A673 (cell line): ENCODE measurements around the gene KIF26B.

Experiments
- CTCF ChIP-seq: fragments of 300-800, 200-600 bp; sonication (generic); conservative IDR thresholded peaks from 2 replicates; pipeline ENCODE4 v1.5.1; 2017; ENCODE audit warnings: low read depth, mild to moderate bottlenecking, antibody characterized with exemption, low read length, moderate library complexity, mixed read lengths
- EZH2 ChIP-seq: fragments of 200-600 bp; sonication (generic); IDR thresholded peaks from 2 replicates; pipeline ENCODE4 v1.6.1; 2017; ENCODE audit warnings: borderline replicate concordance, low read depth, mild to moderate bottlenecking, mixed read lengths, antibody characterized with exemption, low read length; ENCODE audit not compliant: poor library complexity, severe bottlenecking

- TF ChIP-seq CTCF (no peak), EZH2 (no peak)
Observed at GRCh38 chr1:245578771-245579170, 424.0 kb downstream of the KIF26B start.
